Neural cell (in vitro differentiated cells): Measurements from ENCODE around the gene LRRC52.

ENCODE experiments used
- CTCF ChIP-seq: fragments of 450-650 bp; IDR thresholded peaks from 2 replicates; pipeline ENCODE4 v1.5.1; 2014; ENCODE audit warnings: antibody characterized with exemption, mild to moderate bottlenecking, moderate library complexity; ENCODE audit not compliant: poor library complexity, severe bottlenecking
- EP300 ChIP-seq: fragments of 450-650 bp; conservative IDR thresholded peaks from 2 replicates; pipeline ENCODE4 v1.6.1; 2014; ENCODE audit warnings: antibody characterized with exemption, mild to moderate bottlenecking, moderate library complexity; ENCODE audit not compliant: poor library complexity, severe bottlenecking
- EZH2 ChIP-seq: fragments of 200-600, 300-800 bp; shearing (Covaris generic), sonication (generic); IDR thresholded peaks from 2 replicates; pipeline ENCODE4 v1.6.1; 2014; ENCODE audit warnings: antibody characterized with exemption, low read length, borderline replicate concordance, mild to moderate bottlenecking; ENCODE audit not compliant: insufficient read depth, poor library complexity, severe bottlenecking
- MXI1 ChIP-seq: fragments of 450-650 bp; conservative IDR thresholded peaks from 2 replicates; pipeline ENCODE4 v1.6.1; 2014; ENCODE audit warnings: antibody characterized with exemption, mild to moderate bottlenecking; ENCODE audit not compliant: poor library complexity, severe bottlenecking
- POLR2AphosphoS5 ChIP-seq: IDR thresholded peaks from 2 replicates; pipeline ENCODE4 v1.6.1; 2012
- REST ChIP-seq: IDR thresholded peaks from 2 replicates; pipeline ENCODE4 v1.6.1; 2012; ENCODE audit warnings: borderline replicate concordance
- SMC3 ChIP-seq: fragments of 450-650 bp; conservative IDR thresholded peaks from 2 replicates; pipeline ENCODE4 v1.6.1; 2014; ENCODE audit warnings: antibody characterized with exemption, mild to moderate bottlenecking, moderate library complexity; ENCODE audit not compliant: poor library complexity
- TAF1 ChIP-seq: IDR thresholded peaks from 2 replicates; pipeline ENCODE4 v1.6.1; 2012; ENCODE audit warnings: low read depth

- TF ChIP-seq CTCF (no peak), EZH2 (no peak), POLR2AphosphoS5 (no peak), REST (no peak), MXI1 (no peak), SMC3 (no peak), EP300 (no peak), TAF1 (no peak)
These were observed 67.1 kb downstream of the LRRC52 start for GRCh38 chr1:165610866-165611265.
